ENCODE measurements around the gene PRKAR1B. TPM values are rescaled to one million over a fixed set of nuclear protein-coding genes. Genes with fewer than 3 reads are reported as not detected.

The PRKAR1B gene
- total RNA-seq, 1 donor from 2014 or later: 11.8 TPM

- no peak for TF ChIP-seq EZH2phosphoT487 (IDR thresholded peaks at IDR 0.05)
- Histone ChIP-seq H3K4me1 (no peaks in the 10 kb centered on the region), H3K4me2 (peak overlapping the region; percentile 76), H3K27me3 (no peaks in the 10 kb centered on the region), H3K27ac (no peak overlapping the region), H3K9me3 (ENCODE audit: low read depth) (no peaks in the 10 kb centered on the region), H3K79me2 (ENCODE audit: low read depth) (peaks cover 31% of the 10 kb centered on the region), H4K20me1 (ENCODE audit: low read depth) (peaks cover 13% of the 10 kb centered on the region), H3K4me3 (peak overlapping the region; percentile 96), H3K9ac (no peak overlapping the region), H3F3A (ENCODE audit: low read depth) (no peaks in the 10 kb centered on the region), H2AFZ (replicated peaks) (no peak overlapping the region), H3K36me3 (no peaks in the 10 kb centered on the region)
- no peak for DNase-seq (ENCODE audit: low spot score)
- Mint-ChIP-seq H3K27me3 (ENCODE audit: insufficient read depth, low read depth) (peaks cover 5% of the 10 kb centered on the region), H3K27ac (no peak overlapping the region), H3K36me3 (peaks cover 34% of the 10 kb centered on the region), H3K9me3 (peaks cover 33% of the 10 kb centered on the region), H3K4me3 (peak overlapping the region; percentile 85), H3K4me1 (peaks cover 19% of the 10 kb centered on the region)
These were observed 1.7 kb downstream of the PRKAR1B start for GRCh38 chr7:725223-726005.

- no peak overlapping the region for H2AFZ ChIP-seq (replicated peaks)
- H3K27ac ChIP-seq: no peak overlapping the region
- Mint-ChIP-seq H3K27ac (no peak overlapping the region), H3K4me1 (peaks cover 16% of the 10 kb centered on the region), H3K4me3 (no peak overlapping the region), H3K36me3 (peaks cover 28% of the 10 kb centered on the region), H3K27me3 (ENCODE audit: insufficient read depth, low read depth) (peaks cover 5% of the 10 kb centered on the region), H3K9me3 (peaks cover 35% of the 10 kb centered on the region)
- H4K20me1 ChIP-seq (ENCODE audit: low read depth): peaks cover 13% of the 10 kb centered on the region
- peaks cover 31% of the 10 kb centered on the region for H3K79me2 ChIP-seq (ENCODE audit: low read depth)
- DNase-seq (ENCODE audit: low spot score): no peak
- H3K4me3 ChIP-seq: no peak overlapping the region
- no peaks in the 10 kb centered on the region for H3K36me3 ChIP-seq
- H3K9me3 ChIP-seq (ENCODE audit: low read depth): no peaks in the 10 kb centered on the region
- H3K4me1 ChIP-seq: no peaks in the 10 kb centered on the region
- no peaks in the 10 kb centered on the region for H3K27me3 ChIP-seq
- no peak overlapping the region for H3K4me2 ChIP-seq
- no peak for TF ChIP-seq EZH2phosphoT487 (IDR thresholded peaks at IDR 0.05)
- no peak for TF ChIP-seq EZH2 (IDR thresholded peaks at IDR 0.05)
- no peak for TF ChIP-seq CTCF (IDR thresholded peaks at IDR 0.05)
- H3K9ac ChIP-seq: no peak overlapping the region
- no peaks in the 10 kb centered on the region for H3F3A ChIP-seq (ENCODE audit: low read depth)
These were observed 2.8 kb downstream of the PRKAR1B start for GRCh38 chr7:724298-724697.

GRCh38 chr7:723541-723940 lies 3.5 kb downstream of the PRKAR1B start:
- Histone ChIP-seq H3K36me3 (no peaks in the 10 kb centered on the region), H3K9me3 (ENCODE audit: low read depth) (no peaks in the 10 kb centered on the region), H3K4me1 (no peaks in the 10 kb centered on the region), H3K9ac (no peak overlapping the region), H3F3A (ENCODE audit: low read depth) (no peaks in the 10 kb centered on the region), H3K4me2 (no peak overlapping the region), H3K4me3 (no peak overlapping the region), H3K27ac (no peak overlapping the region), H3K27me3 (no peaks in the 10 kb centered on the region), H2AFZ (replicated peaks) (no peak overlapping the region), H3K79me2 (ENCODE audit: low read depth) (peaks cover 29% of the 10 kb centered on the region), H4K20me1 (ENCODE audit: low read depth) (peaks cover 12% of the 10 kb centered on the region)
- no peak for DNase-seq (ENCODE audit: low spot score)
- H3K4me3 Mint-ChIP-seq: no peak overlapping the region
- peaks cover 5% of the 10 kb centered on the region for H3K27me3 Mint-ChIP-seq (ENCODE audit: insufficient read depth, low read depth)
- TF ChIP-seq EZH2phosphoT487 (IDR thresholded peaks at IDR 0.05) (no peak), EZH2 (IDR thresholded peaks at IDR 0.05) (no peak), CTCF (IDR thresholded peaks at IDR 0.05) (no peak)
- H3K4me1 Mint-ChIP-seq: peaks cover 14% of the 10 kb centered on the region
- H3K27ac Mint-ChIP-seq: no peak overlapping the region
- H3K36me3 Mint-ChIP-seq: peaks cover 28% of the 10 kb centered on the region
- peaks cover 35% of the 10 kb centered on the region for H3K9me3 Mint-ChIP-seq

- Mint-ChIP-seq H3K36me3 (peaks cover 28% of the 10 kb centered on the region), H3K9me3 (peaks cover 35% of the 10 kb centered on the region), H3K27me3 (ENCODE audit: insufficient read depth, low read depth) (peaks cover 5% of the 10 kb centered on the region), H3K27ac (no peak overlapping the region), H3K4me3 (no peak overlapping the region), H3K4me1 (peaks cover 6% of the 10 kb centered on the region)
- DNase-seq (ENCODE audit: low spot score): no peak
- Histone ChIP-seq H3K4me2 (no peak overlapping the region), H3K9me3 (ENCODE audit: low read depth) (no peaks in the 10 kb centered on the region), H3K9ac (no peak overlapping the region), H2AFZ (replicated peaks) (no peak overlapping the region), H3K79me2 (ENCODE audit: low read depth) (peaks cover 17% of the 10 kb centered on the region), H3K27me3 (no peaks in the 10 kb centered on the region), H4K20me1 (ENCODE audit: low read depth) (no peaks in the 10 kb centered on the region), H3K4me3 (no peak overlapping the region), H3K27ac (no peak overlapping the region), H3F3A (ENCODE audit: low read depth) (no peaks in the 10 kb centered on the region), H3K36me3 (no peaks in the 10 kb centered on the region), H3K4me1 (no peaks in the 10 kb centered on the region)
- no peak for TF ChIP-seq EZH2 (IDR thresholded peaks at IDR 0.05)
- no peak for TF ChIP-seq EZH2phosphoT487 (IDR thresholded peaks at IDR 0.05)
- TF ChIP-seq CTCF (IDR thresholded peaks at IDR 0.05): no peak
These were observed 5.3 kb downstream of the PRKAR1B start for GRCh38 chr7:721619-722248.
